ENCODE data around the gene IREB2.
A peak's percentile ranks its signal among the peaks of the same experiment; 100 is the strongest.

Gene IREB2

GRCh38 chr15:78417754-78418630, 20.0 kb upstream of the IREB2 start:
- no peak for DNase-seq
- ATAC-seq (replicated peaks), result no peak
- Mint-ChIP-seq H3K36me3 (peaks cover 2 to 3% of the 10 kb centered on the region in 2 donors), H3K27ac (no peak overlapping the region), H3K4me1 (peaks cover 0 to 3% of the 10 kb centered on the region in 2 donors), H3K27me3 (peaks cover 20 to 34% of the 10 kb centered on the region in 2 donors), H3K9me3 (peaks cover 1 to 4% of the 10 kb centered on the region in 2 donors), H3K4me3 (no peak overlapping the region)

DNA sequence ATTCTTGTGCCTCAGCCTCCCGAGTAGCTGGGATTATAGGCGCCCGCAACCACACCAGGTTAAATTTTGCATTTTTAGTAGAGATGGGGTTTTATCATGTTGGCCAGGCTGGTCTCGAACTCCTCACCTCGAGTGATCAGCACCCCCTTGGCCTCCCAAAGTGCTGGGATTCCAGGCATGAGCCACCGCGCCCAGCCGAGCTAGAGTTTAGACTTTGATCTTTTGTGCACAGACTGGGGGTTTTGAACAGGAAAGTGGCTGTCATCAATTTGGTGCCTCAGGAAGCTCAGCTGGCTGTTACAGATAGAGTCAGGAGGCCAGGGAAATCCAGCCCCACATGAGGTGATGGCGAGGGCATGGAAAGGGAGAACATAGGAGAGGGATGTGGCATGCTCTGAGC, 19.3 kb upstream of the IREB2 start:
- no peak overlapping the region for H3K4me3 Mint-ChIP-seq
- ATAC-seq (replicated peaks), result no peak
- peaks cover 2 to 3% of the 10 kb centered on the region in 2 donors for H3K36me3 Mint-ChIP-seq
- DNase-seq, result no peak
- H3K9me3 Mint-ChIP-seq, result peaks cover 1 to 4% of the 10 kb centered on the region in 2 donors
- no peak overlapping the region for H3K27ac Mint-ChIP-seq
- peaks cover 0 to 8% of the 10 kb centered on the region in 2 donors for H3K4me1 Mint-ChIP-seq
- H3K27me3 Mint-ChIP-seq, result peaks cover 23 to 34% of the 10 kb centered on the region in 2 donors

GRCh38 chr15:78419367-78419766, 18.6 kb upstream of the IREB2 start:
- no peak overlapping the region for H3K27ac Mint-ChIP-seq
- H3K4me1 Mint-ChIP-seq, result peaks cover 0 to 8% of the 10 kb centered on the region in 2 donors
- H3K27me3 Mint-ChIP-seq, result peaks cover 23 to 28% of the 10 kb centered on the region in 2 donors
- peaks cover 2 to 3% of the 10 kb centered on the region in 2 donors for H3K36me3 Mint-ChIP-seq
- no peak for ATAC-seq (replicated peaks)
- no peak for DNase-seq
- peaks cover 1 to 4% of the 10 kb centered on the region in 2 donors for H3K9me3 Mint-ChIP-seq
- no peak overlapping the region for H3K4me3 Mint-ChIP-seq

DNA sequence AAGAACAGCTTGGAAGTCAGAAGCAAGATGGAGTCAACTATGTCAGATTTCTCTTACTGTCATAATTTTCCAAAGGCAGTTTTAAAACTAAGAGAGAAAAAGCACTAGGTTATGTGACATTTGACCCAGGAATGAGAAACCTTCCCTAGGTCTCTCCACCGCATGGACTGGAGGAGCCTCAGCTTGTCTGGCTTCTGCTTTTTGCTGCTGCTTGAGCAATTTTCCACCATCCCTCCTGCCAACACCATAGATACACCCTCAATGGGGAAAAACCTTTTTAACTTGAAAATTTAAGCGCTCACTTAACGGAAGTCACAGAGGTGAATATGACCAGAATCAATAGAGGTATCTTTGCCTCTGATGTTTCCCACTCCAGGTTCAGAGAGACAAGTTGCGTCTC, 17.8 kb upstream of the IREB2 start:
- Mint-ChIP-seq H3K9me3 (peaks cover 1 to 4% of the 10 kb centered on the region in 2 donors), H3K4me1 (peaks cover 0 to 8% of the 10 kb centered on the region in 2 donors), H3K27me3 (peaks cover 24 to 27% of the 10 kb centered on the region in 2 donors), H3K4me3 (no peak overlapping the region), H3K36me3 (peaks cover 2 to 3% of the 10 kb centered on the region in 2 donors), H3K27ac (no peak overlapping the region)
- ATAC-seq (replicated peaks) (no peak), DNase-seq (no peak)

DNA sequence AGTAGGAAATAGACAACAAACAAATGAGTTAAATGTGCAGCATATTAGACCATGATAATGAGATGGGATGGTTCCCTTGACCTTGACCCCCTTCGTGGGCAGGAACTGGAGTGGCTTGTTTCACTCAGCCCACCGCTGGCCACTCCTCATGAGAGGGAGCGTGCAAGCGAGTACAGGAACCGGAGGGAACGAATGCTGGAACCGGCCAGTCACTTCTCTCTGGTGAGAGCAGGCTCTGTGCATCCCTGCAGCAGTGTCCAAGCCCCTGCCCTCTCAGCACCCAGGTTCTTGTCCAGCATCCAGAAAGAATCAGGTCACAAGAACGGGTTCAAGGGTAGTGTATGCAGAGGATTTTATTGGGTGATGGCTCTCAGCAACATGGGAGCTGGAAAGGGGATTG, 17.2 kb upstream of the IREB2 start:
- DNase-seq (no peak), ATAC-seq (replicated peaks) (no peak)
- H3K9me3 Mint-ChIP-seq, result peaks cover 1 to 4% of the 10 kb centered on the region in 2 donors
- H3K27me3 Mint-ChIP-seq, result peaks cover 24 to 29% of the 10 kb centered on the region in 2 donors
- no peak overlapping the region for H3K4me3 Mint-ChIP-seq
- H3K4me1 Mint-ChIP-seq, result peaks cover 0 to 8% of the 10 kb centered on the region in 2 donors
- peaks cover 2 to 3% of the 10 kb centered on the region in 2 donors for H3K36me3 Mint-ChIP-seq
- H3K27ac Mint-ChIP-seq, result no peak overlapping the region

- H3K36me3 Mint-ChIP-seq, result peaks cover 2 to 3% of the 10 kb centered on the region in 2 donors
- H3K27ac Mint-ChIP-seq, result no peak overlapping the region
- H3K27me3 Mint-ChIP-seq, result peaks cover 21 to 35% of the 10 kb centered on the region in 2 donors
- ATAC-seq (replicated peaks) (no peak), DNase-seq (no peak)
- peaks cover 1 to 4% of the 10 kb centered on the region in 2 donors for H3K9me3 Mint-ChIP-seq
- peaks cover 0 to 8% of the 10 kb centered on the region in 2 donors for H3K4me1 Mint-ChIP-seq
- no peak overlapping the region for H3K4me3 Mint-ChIP-seq
Observed at GRCh38 chr15:78421238-78421965, 16.6 kb upstream of the IREB2 start.

- H3K9me3 Mint-ChIP-seq, result peaks cover 1 to 4% of the 10 kb centered on the region in 2 donors
- peaks cover 2 to 3% of the 10 kb centered on the region in 2 donors for H3K36me3 Mint-ChIP-seq
- DNase-seq (no peak), ATAC-seq (replicated peaks) (peak; percentile 76 to 78)
- H3K27ac Mint-ChIP-seq, result no peak overlapping the region
- H3K4me1 Mint-ChIP-seq, result peaks cover 0 to 8% of the 10 kb centered on the region in 2 donors
- H3K27me3 Mint-ChIP-seq, result peaks cover 21 to 34% of the 10 kb centered on the region in 2 donors
- H3K4me3 Mint-ChIP-seq, result no peak overlapping the region
Observed at GRCh38 chr15:78422571-78423340, 15.3 kb upstream of the IREB2 start.

- Mint-ChIP-seq H3K27me3 (peaks cover 14 to 22% of the 10 kb centered on the region in 2 donors), H3K9me3 (no peaks in the 10 kb centered on the region), H3K27ac (no peak overlapping the region), H3K4me3 (no peak overlapping the region), H3K36me3 (no peaks in the 10 kb centered on the region), H3K4me1 (peaks cover 0 to 8% of the 10 kb centered on the region in 2 donors)
- no peak for ATAC-seq (replicated peaks)
- DNase-seq, result no peak
Observed at GRCh38 chr15:78424673-78425072, 13.3 kb upstream of the IREB2 start.

- Mint-ChIP-seq H3K27me3 (peaks cover 23 to 30% of the 10 kb centered on the region in 2 donors), H3K27ac (no peak overlapping the region), H3K9me3 (no peaks in the 10 kb centered on the region), H3K4me3 (no peak overlapping the region), H3K36me3 (no peaks in the 10 kb centered on the region), H3K4me1 (peaks cover 0 to 8% of the 10 kb centered on the region in 2 donors)
- DNase-seq, result no peak
- no peak for ATAC-seq (replicated peaks)
Observed at GRCh38 chr15:78425643-78426042, 12.4 kb upstream of the IREB2 start.

- Mint-ChIP-seq H3K9me3 (no peaks in the 10 kb centered on the region), H3K4me1 (peaks cover 0 to 8% of the 10 kb centered on the region in 2 donors), H3K27me3 (peaks cover 28 to 35% of the 10 kb centered on the region in 2 donors), H3K4me3 (no peak overlapping the region), H3K36me3 (no peaks in the 10 kb centered on the region), H3K27ac (no peak overlapping the region)
- ATAC-seq (replicated peaks) (no peak), DNase-seq (no peak)
Observed at GRCh38 chr15:78426300-78426699, 11.7 kb upstream of the IREB2 start.

DNA sequence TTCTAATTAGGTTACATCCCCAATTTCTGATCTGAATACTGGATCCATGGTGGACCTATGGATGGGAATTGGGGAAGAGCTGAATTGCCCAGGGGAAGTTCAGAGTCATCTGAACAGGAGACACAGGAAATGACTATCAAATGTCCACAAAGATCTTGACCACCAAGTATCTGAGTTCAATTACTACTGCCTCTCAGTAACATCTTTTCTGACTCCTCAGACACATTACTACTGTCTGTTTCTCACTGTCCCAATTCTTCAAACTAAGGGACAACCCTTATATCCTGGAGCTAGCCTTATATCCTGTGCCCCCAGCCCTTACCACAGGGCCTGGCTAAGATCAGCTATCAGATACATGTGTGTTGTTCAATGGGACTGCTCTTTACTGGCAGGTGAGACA, 10.1 kb upstream of the IREB2 start:
- Mint-ChIP-seq H3K27me3 (peaks cover 31 to 33% of the 10 kb centered on the region in 2 donors), H3K4me1 (peaks cover 5 to 15% of the 10 kb centered on the region in 2 donors), H3K36me3 (no peaks in the 10 kb centered on the region), H3K4me3 (no peak overlapping the region), H3K9me3 (peaks cover 0 to 5% of the 10 kb centered on the region in 2 donors), H3K27ac (no peak overlapping the region)
- ATAC-seq (replicated peaks) (no peak), DNase-seq (no peak)

- H3K4me1 Mint-ChIP-seq, result peaks cover 5 to 9% of the 10 kb centered on the region in 2 donors
- H3K27ac Mint-ChIP-seq, result no peak overlapping the region
Observed at GRCh38 chr15:78429477-78429876, 8.5 kb upstream of the IREB2 start.

DNA sequence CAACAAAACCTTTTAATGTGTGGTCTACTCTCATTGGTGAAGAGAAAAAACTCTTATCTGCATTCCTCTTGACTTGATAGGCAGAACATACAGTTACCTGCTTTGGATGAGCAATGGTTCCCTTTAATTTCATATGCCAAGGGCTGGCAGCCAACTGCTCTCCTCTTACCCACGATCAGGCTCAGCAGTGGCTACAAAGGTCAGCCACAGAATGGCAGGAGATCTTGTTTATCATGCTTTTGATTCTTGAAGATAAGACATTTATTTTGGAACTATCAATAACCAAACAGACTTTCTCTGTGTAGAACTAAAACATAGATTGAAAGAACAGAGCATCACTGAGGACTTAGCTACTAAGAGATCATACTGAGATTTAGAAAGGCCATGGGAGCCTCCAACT, 6.1 kb upstream of the IREB2 start:
- peaks cover 0 to 8% of the 10 kb centered on the region in 2 donors for H3K9me3 Mint-ChIP-seq
- DNase-seq, result no peak
- peaks cover 10 to 15% of the 10 kb centered on the region in 2 donors for H3K4me1 Mint-ChIP-seq
- peaks cover 3% of the 10 kb centered on the region in 2 donors for H3K36me3 Mint-ChIP-seq
- no peak for ATAC-seq (replicated peaks)
- H3K27ac Mint-ChIP-seq, result no peak overlapping the region
- peaks cover 24 to 27% of the 10 kb centered on the region in 2 donors for H3K27me3 Mint-ChIP-seq
- H3K4me3 Mint-ChIP-seq, result no peak overlapping the region

More at GRCh38 chr15:78429477-78429876, 8.5 kb upstream of the IREB2 start:
- DNase-seq (no peak), ATAC-seq (replicated peaks) (no peak)
- Mint-ChIP-seq H3K4me3 (no peak overlapping the region), H3K36me3 (peaks cover 3% of the 10 kb centered on the region in 2 donors), H3K9me3 (peaks cover 0 to 6% of the 10 kb centered on the region in 2 donors), H3K27me3 (peaks cover 27 to 36% of the 10 kb centered on the region in 2 donors)

GRCh38 chr15:78432664-78433063, 5.4 kb upstream of the IREB2 start:
- peaks cover 10 to 15% of the 10 kb centered on the region in 2 donors for H3K4me1 Mint-ChIP-seq
- H3K4me3 Mint-ChIP-seq, result no peak overlapping the region
- peaks cover 3% of the 10 kb centered on the region in 2 donors for H3K36me3 Mint-ChIP-seq
- peaks cover 24 to 27% of the 10 kb centered on the region in 2 donors for H3K27me3 Mint-ChIP-seq
- ATAC-seq (replicated peaks), result peak; percentile 56 to 64
- peaks cover 0 to 8% of the 10 kb centered on the region in 2 donors for H3K9me3 Mint-ChIP-seq
- no peak for DNase-seq
- no peak overlapping the region for H3K27ac Mint-ChIP-seq

Data from stimulated activated naive B cell treated with anti-CD40 and anti-IgM and Interleukin-4, amounts not matched to agents 10 μg/mL and 1 μg/mL and 100 μg/mL, for 72 hours (primary cell).